Heart left ventricle (tissue), 16 donors: ENCODE measurements around the gene RAI1. TPM values are rescaled to one million over a fixed set of nuclear protein-coding genes. Genes with fewer than 3 reads are reported as not detected.

Experiments
- ATAC-seq, 4 donors: fragments of 200-7000 bp; cut with Tn5 transposase; one replicate each; pipeline ENCODE4 v1.9.1; 2020 to 2022; ENCODE audit warnings: moderate library complexity in 4 of 4, mild to moderate bottlenecking in 3 of 4, moderate number of reproducible peaks in 1 of 4
- DNase-seq, 5 donors: peaks; one replicate each; pipeline ENCODE4 v3.0.0-alpha.2; 2020
- H3K27ac ChIP-seq, 12 donors: fragments of 200-600 bp; sonication (generic) in 4 of 12; one replicate each; pipeline versions ENCODE4 v1.5.0 to v1.8.0; 2016 to 2022; ENCODE audit warnings: mild to moderate bottlenecking in 2 of 12
- H3K27me3 ChIP-seq, 9 donors: fragments of 200-600 bp; sonication (generic) in 2 of 9; one replicate each; pipeline versions ENCODE4 v1.5.1 to v1.8.0; 2016 to 2022; ENCODE audit warnings: mild to moderate bottlenecking in 3 of 9
- H3K36me3 ChIP-seq, 9 donors: fragments of 200-600 bp; sonication (generic) in 2 of 9; one replicate each; pipeline versions ENCODE4 v1.5.0 to v1.8.0; 2018 to 2022; ENCODE audit warnings: mild to moderate bottlenecking in 2 of 9
- H3K4me1 ChIP-seq, 12 donors: fragments of 200-600 bp; sonication (generic) in 4 of 12; one replicate each; pipeline versions ENCODE4 v1.5.0 to v1.8.0; 2016 to 2022; ENCODE audit warnings: mild to moderate bottlenecking in 3 of 12
- H3K4me3 ChIP-seq, 12 donors: fragments of 200-600 bp; sonication (generic) in 4 of 12; one replicate each; pipeline versions ENCODE4 v1.5.0 to v1.8.0; 2017 to 2022; ENCODE audit warnings: mild to moderate bottlenecking in 9 of 12, moderate library complexity in 4 of 12
- H3K9me3 ChIP-seq, 12 donors: fragments of 200-600 bp; sonication (generic) in 4 of 12; one replicate each; pipeline versions ENCODE4 v1.5.0 to v1.8.0; 2016 to 2022; ENCODE audit warnings: mild to moderate bottlenecking in 1 of 12
- POLR2A ChIP-seq, 2 donors: fragments of 450-650 bp; IDR thresholded peaks; one replicate each; pipeline ENCODE4 v1.6.1; 2017; ENCODE audit warnings: antibody characterized with exemption in 2 of 2, mild to moderate bottlenecking in 2 of 2, moderate library complexity in 2 of 2
- WGBS, 4 donors: extraction: QIAGEN DNeasy Blood & Tissue Kit in 2 of 4; methylation state at CpG; one replicate each; pipeline versions ENCODE4 v1.1.5 to v1.1.7; 2013 to 2018; 5-methylcytosine and 5-hydroxymethylcytosine counted together
- intact Hi-C, 10 donors: fragments of 100-400 bp; cut with DNase I; formaldehyde crosslinking; loops; one replicate each; pipeline versions ENCODE4 v1.11.1 to v1.14.2; 2022
- polyA plus RNA-seq, 2 donors: library from polyadenylated mRNA; stranded (reverse); fragments of 200-250 nt; gene quantifications; one replicate each; pipeline ENCODE4 v1.2.3, GENCODE V29; 2013
- total RNA-seq, 9 donors: library from RNA; depleted of rRNA in 2 of 9; stranded (reverse); fragments of >200 nt in 2 of 9; fragmentation: NEBNext Ultra II Directional in 3 of 9; extraction: Animal tissue kit (Norgen Biotek cat#: 25700) in 3 of 9; gene quantifications; one replicate each; pipeline versions ENCODE4 v1.1.0 to v1.2.4, GENCODE V29; 2016 to 2023
- TF ChIP-seq, protein P1 (sequence below), 12 donors: fragments of 200-600 bp; sonication (generic) in 4 of 12; IDR thresholded peaks; one replicate each; pipeline versions ENCODE4 v1.5.0 to v1.8.0; 2018 to 2022; ENCODE audit warnings: antibody characterized with exemption in 12 of 12, mild to moderate bottlenecking in 5 of 12
- donor health status: ischemic (EF 13 %, LVEDD 7.1; RV severe dilation, severe dysfunction).
- donor health status: healthy with polysubstance abuse.
- donor health status: DM: no; HTN: yes; CAD: no.
- donor health status: DM: no; HTN: no; CAD: no.
- donor health status: ischemic (EF 25% LVEDD 6.9; RV normal size, moderate dysfunction).
- donor health status: ischemic (EF 25% LVEDD 5.7; RV mildly dilated, moderate dysfunction).
- donor health status: healthy.
- donor health status: DM: yes; HTN: yes; CAD: no.
- donor health status: ischemic (EF 35%, LVEDD 5.7; RV mildly dilated, moderate dysfunction).
- donor health status: nonischemic (EF 11% LVEDD 7.7; RV severe dilation, severe dysfunction).
- donor health status: DM: yes; HTN: yes; CAD: no.
- donor health status: PGD.
- donor health status: ischemic (EF 29% LVEDD 5.4; RV normal size, mild dysfunction).
- donor health status: nonischemic (EF 23%, LVEDD 6.1; RV moderate dilation, normal function).

The RAI1 gene
- total and polyA plus RNA-seq, 11 donors, result 15.1 to 37.2 (median 20.8) TPM

DNA sequence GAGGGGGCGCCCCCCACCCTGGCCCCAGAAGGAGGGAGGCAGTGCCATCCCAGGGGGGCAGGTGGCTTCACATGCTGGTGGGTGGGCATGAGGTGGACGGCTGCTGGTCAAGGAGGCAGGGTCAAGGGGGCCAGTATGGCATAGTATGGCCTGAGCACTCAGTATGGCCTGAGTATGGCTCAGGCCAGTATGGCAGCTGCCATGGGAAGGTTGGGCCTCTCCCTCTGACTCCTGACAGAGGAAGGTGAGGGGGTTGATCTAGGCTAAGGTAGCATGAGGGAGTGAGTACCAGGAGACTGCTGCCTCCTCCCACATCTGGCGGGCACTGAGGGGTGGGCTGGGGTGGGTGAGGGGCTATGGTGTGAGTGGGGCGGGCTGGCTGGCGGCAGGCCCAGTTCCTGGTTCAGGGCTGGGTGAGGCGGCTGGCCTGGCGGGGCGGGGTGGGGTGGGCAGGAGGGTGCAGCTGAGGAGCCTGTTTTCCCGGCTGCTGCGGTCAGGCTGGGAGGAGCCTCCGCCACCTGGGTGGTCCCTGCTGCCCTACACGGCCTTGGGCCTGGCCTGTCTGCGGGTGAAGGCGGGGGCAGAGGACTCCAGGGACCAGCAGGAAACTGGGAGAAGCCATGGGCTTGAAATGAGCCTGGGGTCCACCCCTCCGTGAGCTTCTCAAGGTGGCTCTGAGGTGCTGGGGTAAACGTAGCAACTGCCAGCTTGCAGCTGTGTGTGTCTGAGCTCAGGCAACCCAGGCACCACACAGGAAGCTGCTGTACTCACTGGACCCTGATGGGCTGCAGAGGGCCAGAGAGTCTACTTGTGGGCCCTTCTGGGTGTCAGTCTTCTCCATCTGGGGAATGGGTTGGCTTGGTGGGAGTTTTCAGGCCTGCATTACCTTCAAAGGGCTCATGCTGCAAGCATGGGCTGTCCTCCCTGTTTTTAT lies 57.0 kb downstream of the RAI1 start:
- no peak overlapping the region for H3K4me3 ChIP-seq

DNA sequence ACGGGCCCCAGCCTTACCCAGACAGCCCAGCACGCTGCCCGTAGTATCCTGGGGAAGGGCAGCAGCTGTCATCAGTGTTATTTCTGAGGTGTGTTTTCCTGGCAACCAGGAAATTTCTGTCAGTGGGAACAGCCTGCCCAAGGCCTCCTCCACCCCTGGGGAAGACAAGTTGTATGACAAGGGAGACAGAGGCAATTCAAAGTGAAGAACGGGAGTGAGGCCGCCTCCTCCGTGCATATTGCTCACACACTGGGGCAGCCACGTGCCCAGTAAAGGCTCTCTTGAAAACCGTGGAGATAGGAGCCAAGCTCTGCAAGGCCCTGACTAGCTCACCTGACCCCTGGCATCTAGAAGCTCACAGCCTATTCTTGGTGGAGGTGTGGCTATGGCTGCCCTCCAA lies 57.6 kb downstream of the RAI1 start:
- Histone ChIP-seq H3K4me3 (no peak overlapping the region), H3K9me3 (no peaks in the 10 kb centered on the region), H3K27ac (peak overlapping the region in 10 of 12 donors; percentile 15 to 77 (median 56)), H3K4me1 (peaks cover 23 to 79% (median 63%) of the 10 kb centered on the region in 12 donors), H3K36me3 (no peaks in the 10 kb centered on the region), H3K27me3 (no peaks in the 10 kb centered on the region)
- DNase-seq, result peak in 2 of 5 donors; percentile 54 to 76
- TF ChIP-seq, protein P1, sequence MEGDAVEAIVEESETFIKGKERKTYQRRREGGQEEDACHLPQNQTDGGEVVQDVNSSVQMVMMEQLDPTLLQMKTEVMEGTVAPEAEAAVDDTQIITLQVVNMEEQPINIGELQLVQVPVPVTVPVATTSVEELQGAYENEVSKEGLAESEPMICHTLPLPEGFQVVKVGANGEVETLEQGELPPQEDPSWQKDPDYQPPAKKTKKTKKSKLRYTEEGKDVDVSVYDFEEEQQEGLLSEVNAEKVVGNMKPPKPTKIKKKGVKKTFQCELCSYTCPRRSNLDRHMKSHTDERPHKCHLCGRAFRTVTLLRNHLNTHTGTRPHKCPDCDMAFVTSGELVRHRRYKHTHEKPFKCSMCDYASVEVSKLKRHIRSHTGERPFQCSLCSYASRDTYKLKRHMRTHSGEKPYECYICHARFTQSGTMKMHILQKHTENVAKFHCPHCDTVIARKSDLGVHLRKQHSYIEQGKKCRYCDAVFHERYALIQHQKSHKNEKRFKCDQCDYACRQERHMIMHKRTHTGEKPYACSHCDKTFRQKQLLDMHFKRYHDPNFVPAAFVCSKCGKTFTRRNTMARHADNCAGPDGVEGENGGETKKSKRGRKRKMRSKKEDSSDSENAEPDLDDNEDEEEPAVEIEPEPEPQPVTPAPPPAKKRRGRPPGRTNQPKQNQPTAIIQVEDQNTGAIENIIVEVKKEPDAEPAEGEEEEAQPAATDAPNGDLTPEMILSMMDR (IDR thresholded peaks at IDR 0.05), result no peak
- TF ChIP-seq POLR2A (IDR thresholded peaks at IDR 0.05), result no peak
- ATAC-seq, result peak in 3 of 4 donors; percentile 52 to 68 (median 55)
- intact Hi-C loops, result loop anchor here in 2 of 10 donors (5.0 to 10.0 kb wide), 2 partner anchors 42 to 46 kb away; no protein-coding TSS in a partner anchor
- 23 to 43% (median 33%) methylated on average over 8 of the region's 8 CpGs for WGBS, 4 donors

More for the DNA sequence above, 57.0 kb downstream of the RAI1 start:
- ATAC-seq (peak in 2 of 4 donors; percentile 3 to 34), DNase-seq (no peak)
- 49 to 68% (median 56%) methylated on average over 12 to 16 of the region's 16 CpGs for WGBS, 4 donors
- Histone ChIP-seq H3K4me1 (peaks cover 23 to 80% (median 63%) of the 10 kb centered on the region in 12 donors), H3K9me3 (no peaks in the 10 kb centered on the region), H3K27ac (peak overlapping the region in 10 of 12 donors; percentile 15 to 77 (median 56)), H3K36me3 (no peaks in the 10 kb centered on the region), H3K27me3 (no peaks in the 10 kb centered on the region)
- intact Hi-C loops, result loop anchor here in 2 of 10 donors (5.0 to 10.0 kb wide), 2 partner anchors 41 to 47 kb away; no protein-coding TSS in a partner anchor
- TF ChIP-seq, protein P1 (IDR thresholded peaks at IDR 0.05), result no peak
- TF ChIP-seq POLR2A (IDR thresholded peaks at IDR 0.05), result no peak

DNA sequence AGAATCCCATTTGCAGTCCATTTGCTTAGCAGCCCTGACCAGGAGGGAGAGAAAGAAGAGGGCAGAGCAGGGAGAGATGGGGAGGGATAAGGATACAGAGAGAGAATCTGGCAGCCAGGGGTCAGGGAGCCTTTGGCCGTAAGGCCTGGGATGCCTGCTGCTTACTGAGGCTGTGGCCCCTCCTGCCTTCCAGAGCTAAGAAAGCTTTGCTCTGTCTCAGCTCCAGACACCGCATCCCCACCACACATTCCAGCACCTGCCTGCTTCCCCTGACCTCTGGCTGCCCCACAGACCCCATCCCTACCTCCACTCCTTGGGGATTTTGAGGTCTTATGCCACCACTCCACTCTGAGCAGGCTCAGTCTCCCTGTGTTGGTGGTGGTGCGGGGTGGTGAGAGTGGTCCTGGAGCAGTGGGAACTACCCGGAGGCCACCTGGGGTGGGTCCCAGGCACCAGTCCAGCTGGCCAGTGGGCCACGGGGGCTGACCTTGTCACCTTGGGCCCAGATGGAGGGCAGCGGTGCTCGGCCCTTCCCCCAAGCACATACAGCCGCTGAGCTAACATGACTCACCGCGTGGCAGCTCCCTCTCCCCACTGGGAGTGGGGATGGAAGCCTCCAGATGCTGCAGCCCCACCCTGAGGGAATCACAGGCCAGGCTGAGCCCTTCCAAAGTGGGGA lies 58.3 kb downstream of the RAI1 start:
- TF ChIP-seq, protein P1 (IDR thresholded peaks at IDR 0.05), result no peak
- TF ChIP-seq POLR2A (IDR thresholded peaks at IDR 0.05), result no peak
- no peaks in the 10 kb centered on the region for H3K9me3 ChIP-seq
- no peaks in the 10 kb centered on the region for H3K36me3 ChIP-seq
- peaks cover 23 to 78% (median 62%) of the 10 kb centered on the region in 12 donors for H3K4me1 ChIP-seq
- ATAC-seq (peak; percentile 35 to 73 (median 60)), DNase-seq (peak in 2 of 5 donors; percentile 61 to 70)
- H3K27ac ChIP-seq, result peak overlapping the region in 11 of 12 donors; percentile 15 to 77 (median 55)
- H3K27me3 ChIP-seq, result no peaks in the 10 kb centered on the region
- 43 to 55% (median 47%) methylated on average over 2 to 10 of the region's 10 CpGs for WGBS, 4 donors
- intact Hi-C loops, result loop anchor here in 2 of 10 donors (5.0 to 10.0 kb wide), 2 partner anchors 42 to 45 kb away; no protein-coding TSS in a partner anchor
- H3K4me3 ChIP-seq, result no peak overlapping the region
